T-helper 1 cell treated with Interleukin-12 subunit alpha and Interleukin-12 subunit beta and Interleukin-4 antibody, amounts not matched to agents 30 ng/mL and 1 ng/mL, for 36 hours (primary cell): ENCODE data around the gene PIN4. TPM values are rescaled to one million over a fixed set of nuclear protein-coding genes. Genes with fewer than 3 reads are reported as not detected.
"Not testable (repeated sequence)": the region's sequence is repeated elsewhere in the genome, so short reads cannot be mapped to it uniquely, and the experiment has no call there.

Source experiments
- intact Hi-C: fragments of 100-400 bp; cut with micrococcal nuclease; formaldehyde crosslinking; loops from one replicate; pipeline ENCODE4 v1.15.1; 2024
- total RNA-seq: library from RNA; stranded (reverse); gene quantifications from 2 replicates; pipeline ENCODE4 v1.2.3, GENCODE V29; 2022

PIN4 gene
- total RNA-seq, 1 donor from 2014 or later = 14.3 TPM

DNA sequence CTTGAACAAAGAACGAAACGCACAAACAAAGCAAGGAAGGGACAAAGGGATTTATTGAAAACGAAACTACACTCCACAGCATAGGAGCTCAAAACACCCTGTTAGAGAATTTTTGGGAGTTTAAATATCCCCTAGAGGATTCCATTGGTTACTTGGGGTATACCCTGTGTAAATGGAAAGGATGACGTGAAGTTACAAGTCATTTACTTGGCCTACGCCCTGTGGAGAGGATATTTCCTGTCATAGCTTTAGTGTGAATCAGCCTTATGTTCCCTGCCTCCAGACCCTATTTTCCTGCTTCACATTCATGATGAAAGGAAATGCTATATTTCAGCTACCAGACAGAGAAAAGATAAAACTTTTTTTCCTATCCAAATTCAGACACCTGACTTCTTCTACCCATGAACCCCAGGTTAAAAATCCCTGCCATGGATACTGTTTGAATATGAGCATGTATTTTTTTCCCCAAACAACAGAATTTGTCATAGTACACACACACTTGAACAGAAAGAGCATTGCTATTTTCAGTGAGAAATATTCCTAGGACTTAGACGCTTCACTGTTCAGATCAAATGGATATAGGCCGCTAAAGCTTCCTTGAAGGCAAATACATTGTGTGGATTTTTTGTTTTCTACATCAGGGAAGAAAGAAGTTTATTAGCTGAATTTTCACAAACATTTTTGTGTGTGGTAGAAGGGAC is 20.4 kb downstream of the PIN4 start:
- intact Hi-C loops = no loop called here

DNA sequence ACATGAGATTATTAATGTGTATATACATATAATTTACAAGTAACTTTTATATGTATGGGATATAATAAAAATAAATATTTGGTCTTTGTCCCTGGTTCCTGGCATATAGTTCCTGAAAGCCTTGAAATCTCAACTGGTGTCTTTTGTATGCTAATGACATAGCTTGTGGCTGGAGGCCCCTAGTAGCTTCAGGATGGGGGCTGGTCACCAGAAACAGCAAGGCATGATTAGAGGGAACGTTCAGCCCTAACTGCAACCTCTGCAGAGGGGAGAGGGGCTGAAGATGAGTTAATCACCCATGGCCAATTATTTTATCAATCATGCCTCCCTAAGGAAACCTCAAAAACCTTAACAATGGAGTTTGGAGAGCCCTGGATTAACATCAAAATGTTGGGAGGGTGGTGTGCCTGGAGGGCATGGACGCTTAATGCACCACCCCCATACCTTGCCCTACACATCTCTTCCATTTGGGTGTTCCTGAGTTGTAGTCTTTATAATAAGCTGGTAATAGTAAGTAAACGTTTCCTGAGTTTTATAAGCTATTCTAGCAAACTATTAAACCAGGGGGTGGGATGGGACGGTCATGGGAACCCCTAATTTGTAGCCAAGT is 21.3 kb downstream of the PIN4 start:
- intact Hi-C loops = no loop called here

DNA sequence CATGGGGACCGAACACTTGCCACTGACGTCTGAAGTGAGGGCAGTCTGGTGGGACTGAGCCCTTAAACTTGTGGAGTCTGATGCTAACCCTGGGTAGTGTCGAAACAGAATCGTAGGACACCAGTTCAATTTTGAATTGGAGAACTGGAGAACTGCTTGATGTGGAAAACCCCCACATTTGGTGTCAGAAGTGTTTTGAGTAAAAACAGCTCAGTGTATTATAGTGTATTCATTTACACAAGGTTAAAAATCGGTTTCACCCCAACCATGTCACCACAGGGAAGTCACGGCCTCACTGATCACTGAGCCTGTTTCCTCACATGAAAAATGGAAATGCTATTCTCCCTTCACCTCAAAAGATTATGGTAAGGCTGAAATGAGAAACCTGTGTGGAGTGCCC is 21.9 kb downstream of the PIN4 start:
- intact Hi-C loops = no loop called here

DNA sequence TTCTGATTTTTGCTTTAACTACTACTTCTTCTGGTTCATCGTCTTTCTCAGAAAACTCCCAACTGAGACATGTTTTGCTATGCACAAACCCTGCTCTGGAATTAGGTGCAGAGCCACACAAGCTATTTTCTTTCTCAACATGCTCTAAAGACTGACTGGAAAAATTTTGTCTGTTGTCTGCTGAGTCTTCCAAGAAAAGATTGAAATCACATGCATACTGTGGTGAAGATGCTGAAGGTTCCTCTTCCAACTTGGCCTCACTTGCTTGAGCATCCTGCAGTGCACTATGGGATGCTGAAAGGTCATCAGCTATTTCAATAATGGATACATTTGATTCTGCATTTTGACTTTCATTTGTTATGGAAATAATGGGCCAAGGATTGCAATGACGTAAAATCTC is 24.1 kb downstream of the PIN4 start:
- intact Hi-C loops = no loop called here

DNA sequence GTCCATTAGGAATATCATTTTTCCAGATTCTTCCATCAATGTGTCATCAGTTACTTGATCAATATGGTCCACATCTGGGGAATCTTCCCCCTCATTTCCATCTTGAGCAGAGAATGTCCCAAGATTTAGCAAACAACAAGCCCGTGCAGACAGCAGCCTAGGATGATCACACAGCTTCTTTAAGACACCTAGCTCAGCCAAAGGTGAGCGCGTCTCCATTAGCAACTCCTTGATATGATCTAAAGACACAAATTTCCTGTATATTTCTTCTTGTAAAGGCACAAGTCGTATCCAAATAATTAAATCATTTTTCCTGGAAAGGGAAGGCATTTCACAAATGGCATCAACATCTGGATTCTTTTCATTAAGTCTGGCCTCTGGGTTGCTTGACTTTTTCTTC is 25.8 kb downstream of the PIN4 start:
- intact Hi-C loops = no loop called here

DNA sequence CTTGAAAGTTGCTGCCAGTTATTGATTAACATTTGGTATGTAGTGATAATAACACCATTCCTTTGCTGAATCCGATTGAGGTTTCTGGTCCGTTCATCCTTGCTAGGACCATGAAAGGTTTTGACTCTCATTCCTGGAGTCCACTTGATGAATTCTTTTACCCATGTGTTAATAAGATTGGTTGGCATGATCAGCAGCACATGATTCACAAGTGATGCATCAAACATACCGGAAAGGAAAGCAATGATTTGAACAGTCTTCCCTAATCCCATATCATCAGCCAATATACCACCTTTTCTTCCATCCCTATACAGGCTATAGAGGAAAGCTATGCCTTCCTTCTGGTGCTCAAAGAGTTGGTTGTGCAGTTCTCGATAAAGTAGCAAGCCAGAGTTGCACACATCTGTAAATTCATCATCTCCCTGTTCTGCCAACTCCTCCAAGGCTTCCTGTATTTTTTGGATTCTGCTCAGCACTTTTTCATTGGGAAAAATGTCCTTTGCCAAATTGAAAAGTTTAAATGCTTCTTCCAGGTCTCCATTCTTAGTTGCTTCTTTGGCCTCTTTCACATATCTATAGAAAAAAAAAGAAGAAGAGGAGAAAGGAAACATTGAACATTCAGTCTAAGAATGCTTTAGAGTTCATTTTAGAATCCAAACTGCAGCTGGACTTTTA is 26.7 kb downstream of the PIN4 start:
- intact Hi-C loops = no loop called here

DNA sequence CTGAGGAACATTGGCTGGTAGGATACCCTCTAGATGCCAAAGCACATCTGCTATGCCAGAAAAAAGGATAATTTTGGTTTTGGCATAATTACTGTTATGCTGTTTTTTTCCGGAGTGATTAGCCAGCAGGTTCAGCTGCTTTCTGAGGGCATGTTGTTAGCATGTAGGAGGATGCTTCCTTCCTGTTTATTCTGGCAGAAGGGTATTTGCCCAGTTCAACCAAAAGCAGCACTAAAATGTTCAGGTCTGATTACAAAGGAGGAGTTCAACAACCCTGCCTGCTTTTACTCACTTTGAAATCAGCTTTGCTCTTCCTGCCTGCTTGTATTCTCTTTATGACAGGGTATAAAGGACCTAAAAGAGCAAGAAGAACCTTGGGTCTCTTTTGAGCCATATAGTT is 35.4 kb downstream of the PIN4 start:
- intact Hi-C loops = no loop called here

DNA sequence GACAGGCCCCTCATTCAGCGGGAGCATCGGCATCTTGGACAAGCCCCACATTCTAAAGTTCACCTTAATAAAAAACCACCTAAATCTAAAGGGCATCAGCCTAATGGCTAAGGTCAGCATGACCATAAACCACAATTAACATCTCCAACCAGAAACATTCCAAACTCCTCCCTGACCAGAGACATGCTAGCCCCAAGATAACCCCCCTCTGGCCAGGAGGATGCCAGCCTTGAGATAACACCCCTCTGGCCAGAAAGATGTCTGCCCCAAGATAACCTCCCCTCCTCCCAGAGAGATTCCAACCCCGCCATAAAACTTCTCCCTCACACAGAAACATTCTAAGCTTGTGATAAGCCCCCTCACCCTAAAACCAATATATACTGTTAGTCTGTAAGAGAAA is 38.8 kb downstream of the PIN4 start:
- intact Hi-C loops = not testable (repeated sequence)

DNA sequence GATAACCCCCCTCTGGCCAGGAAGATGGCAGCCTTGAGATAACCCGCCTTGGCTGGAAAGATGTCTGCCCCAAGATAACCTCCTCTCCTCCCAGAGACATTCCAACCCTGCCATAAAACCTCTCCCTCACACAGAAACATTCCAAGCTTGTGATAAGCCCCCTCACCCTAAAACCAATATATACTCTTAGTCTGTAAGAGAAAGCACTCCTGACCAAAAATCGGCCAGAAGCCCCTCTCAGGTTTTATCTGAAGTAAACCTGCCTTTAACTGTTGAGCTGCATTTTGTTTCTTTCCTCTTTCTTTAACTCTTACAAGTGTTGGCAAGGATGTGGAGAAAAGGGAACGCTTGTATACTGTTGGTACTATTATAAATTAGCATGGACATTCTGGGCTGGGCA is 48.7 kb downstream of the PIN4 start:
- intact Hi-C loops = no loop called here

DNA sequence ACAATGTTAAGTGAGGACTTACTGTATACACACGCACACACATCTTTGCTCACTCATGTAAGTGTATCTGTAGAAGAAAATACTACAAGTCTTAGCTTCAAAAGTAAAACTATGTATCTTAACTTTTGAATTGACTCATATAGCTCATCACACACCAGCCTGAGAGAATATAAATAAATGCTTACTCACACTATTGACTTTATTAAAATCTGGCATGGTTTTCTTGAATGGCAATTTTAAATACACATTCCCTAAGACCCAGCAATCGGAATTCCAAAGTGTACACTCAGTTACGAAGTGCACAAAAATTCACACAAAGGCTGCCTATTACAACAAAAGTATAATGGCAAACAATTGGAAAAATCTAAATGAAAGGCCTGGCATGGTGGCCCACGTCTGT is 55.3 kb downstream of the PIN4 start:
- intact Hi-C loops = no loop called here

DNA sequence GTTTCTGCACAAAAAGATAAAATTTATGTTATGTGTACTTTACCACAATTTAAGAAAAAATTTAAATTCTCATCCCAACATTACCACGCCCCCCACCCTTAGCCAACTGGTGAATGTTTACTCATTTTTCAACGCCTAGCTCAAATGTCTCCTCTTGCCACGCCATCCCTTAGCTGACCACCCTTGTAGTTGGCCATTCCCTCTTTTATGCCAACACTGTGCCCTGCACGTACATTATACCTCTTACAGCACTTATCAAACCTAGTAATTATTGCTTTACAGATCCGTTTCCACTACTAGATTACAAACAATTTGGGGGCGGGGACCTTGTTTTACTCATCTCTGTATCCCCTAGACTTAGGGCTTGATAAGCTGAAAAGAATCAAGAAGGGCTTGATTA is 56.6 kb downstream of the PIN4 start:
- intact Hi-C loops = loop anchor here (1.0 to 2.0 kb wide), 4 partner anchors 39 to 335 kb away; partner anchors contain the start of genes HDAC8, PIN4 and RPS4X

DNA sequence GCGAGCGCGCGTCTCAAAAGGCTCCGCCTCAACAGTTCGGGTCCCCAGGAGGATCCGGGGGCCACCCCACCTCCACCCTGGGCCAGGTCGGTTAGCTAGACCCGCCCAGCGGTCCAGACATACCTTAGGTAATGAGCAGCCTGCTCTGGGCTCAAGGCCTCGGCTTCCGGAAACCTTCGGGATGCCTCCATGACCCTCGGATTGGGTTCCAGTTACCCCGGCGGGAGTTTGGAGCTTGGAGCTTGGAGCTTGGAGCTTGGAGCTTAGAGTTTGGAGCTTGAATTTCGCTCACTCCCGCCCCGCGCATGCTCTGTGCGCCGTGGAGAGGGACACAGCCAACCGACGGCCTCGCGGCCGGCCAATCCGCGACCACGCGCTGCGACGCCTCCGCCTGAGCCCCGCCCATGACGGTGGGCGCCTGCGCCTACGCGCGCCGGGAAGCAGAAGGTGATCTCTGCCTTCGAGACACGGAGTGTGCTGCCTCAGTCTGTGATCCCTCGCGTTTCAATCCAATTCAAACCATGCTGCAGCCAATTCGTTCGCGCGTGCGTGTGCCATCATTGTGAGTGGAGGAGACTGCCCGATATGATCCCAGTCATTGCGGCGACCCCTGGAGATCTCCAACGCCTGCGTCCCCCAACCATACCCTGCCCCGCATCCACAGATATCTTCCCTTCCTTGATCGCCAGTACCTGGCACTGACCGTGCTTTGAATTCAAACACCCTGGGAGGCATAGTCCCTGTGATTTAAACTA is 57.3 kb downstream of the PIN4 start, which contains the start of gene ERCC6L:
Gene ERCC6L (minus strand): TSS at position 307 of the 755 bp plus-strand sequence. CDS start 116 bp downstream, at position 191.
- intact Hi-C loops = loop anchor here (1.0 to 2.0 kb wide), 5 partner anchors 38 to 334 kb away; partner anchors contain the start of genes HDAC8, PIN4 and RPS4X

DNA sequence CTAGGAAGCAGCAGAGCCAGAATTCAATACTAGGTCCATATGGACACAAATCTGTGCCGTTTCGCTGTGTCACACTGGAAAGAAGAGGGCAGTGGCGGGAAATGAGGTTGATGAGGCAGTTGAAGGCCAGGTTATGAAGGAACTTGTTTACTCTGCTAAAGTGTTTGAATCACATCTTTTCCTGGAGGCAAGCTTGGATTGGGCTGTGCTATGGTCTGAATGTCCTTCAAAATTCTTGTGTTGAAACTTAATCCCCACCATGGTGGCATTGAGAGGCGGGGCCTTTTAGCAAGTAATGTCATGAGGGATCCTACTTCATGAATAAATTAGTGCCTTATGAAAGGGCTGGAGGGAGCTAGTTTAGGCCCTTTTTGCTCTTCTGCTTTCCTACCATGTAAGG is 59.4 kb downstream of the PIN4 start:
- intact Hi-C loops = no loop called here

DNA sequence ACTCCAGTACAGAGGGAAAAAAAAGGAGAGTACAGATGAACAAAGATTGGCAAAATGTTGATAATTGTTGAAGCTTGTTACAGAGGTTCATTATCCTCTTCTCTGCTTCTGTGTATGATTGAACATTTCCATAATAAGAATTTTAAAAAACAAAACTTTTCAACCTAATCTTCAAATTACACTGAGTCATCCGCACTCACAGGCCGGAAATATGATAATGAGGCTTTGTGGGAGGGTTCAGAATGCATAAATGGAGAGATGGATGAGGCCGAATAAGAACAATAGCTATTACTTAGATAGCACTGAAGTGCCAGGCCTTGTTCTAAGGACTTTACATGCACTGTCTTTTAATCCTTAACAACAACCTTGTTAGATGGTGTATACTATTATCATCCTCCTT is 61.9 kb downstream of the PIN4 start:
- intact Hi-C loops = no loop called here

DNA sequence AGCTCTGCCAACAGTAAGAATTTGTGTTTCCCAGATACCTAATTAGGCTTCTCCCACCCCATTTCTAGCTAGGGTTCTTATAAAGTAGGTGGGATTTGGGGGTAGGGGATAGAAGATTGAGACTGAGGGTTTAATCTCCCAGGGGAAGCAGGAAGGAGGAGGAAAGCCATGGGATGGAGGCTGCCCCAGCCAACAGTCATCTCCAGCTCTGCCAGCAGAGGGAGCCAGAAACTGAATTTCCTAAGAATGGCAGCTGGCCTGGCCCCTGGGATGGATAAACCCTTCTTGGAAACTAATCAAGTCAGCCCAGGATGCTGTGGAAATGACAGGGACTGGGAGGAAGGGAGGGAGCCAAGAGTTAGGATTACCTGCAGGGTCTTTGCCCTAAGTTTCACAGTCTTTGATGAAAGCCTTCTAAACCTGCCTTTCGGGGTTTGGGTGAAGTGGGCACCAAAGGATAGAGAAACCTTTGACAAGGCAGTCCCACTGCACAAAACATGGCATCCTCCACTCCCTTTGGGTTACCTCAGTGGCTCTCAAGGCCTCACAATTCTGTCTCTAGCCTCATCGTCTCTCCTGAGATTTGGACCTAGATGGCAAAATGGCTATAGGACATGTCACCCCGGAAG is 64.0 kb downstream of the PIN4 start:
- intact Hi-C loops = loop anchor here (1.0 to 2.0 kb wide), 3 partner anchors 32 to 1769 kb away; partner anchors contain the start of gene RPS4X

DNA sequence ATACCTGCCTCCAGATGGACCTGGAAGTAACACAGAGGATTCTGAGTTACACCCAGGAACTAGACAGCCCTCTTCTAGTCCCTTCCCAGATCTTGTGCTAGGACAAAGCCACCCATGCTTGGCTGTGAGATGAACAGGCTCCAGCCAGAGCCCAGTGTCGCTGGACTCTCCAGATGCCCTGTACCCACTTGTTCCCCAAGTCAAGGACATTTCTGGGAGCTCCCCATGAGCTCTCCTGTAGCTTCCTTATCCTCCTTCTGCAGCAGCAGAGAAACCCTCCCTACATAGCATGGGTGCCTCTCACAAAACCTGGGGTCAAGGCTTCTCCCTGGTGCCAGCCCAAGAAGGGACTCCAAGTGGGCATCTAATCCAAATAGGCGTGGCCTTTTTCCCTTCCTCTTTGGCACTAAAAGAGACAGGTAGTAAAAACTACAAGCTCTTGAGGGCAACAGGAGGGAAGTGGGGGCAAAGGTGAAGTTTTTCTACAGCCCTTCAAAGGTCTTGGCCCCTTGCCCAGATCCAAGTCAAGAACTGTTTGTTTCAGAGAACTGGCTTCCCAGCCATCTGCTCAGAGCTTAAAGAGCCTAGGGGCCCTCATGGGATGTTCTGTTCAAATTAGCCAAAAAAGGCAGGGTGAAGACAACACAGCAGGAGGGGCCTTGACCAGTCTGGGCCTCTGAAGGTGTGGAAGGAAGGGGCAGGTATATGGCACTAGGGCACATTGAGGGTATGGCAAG is 65.8 kb downstream of the PIN4 start:
- intact Hi-C loops = no loop called here
